Astrocyte (in vitro differentiated cells and primary cell): ENCODE data around the gene DDX55. TPM values are rescaled to one million over a fixed set of nuclear protein-coding genes. Genes with fewer than 3 reads are reported as not detected.

ENCODE experiments used
- DNase-seq: peaks from one replicate; pipeline ENCODE4 v3.0.0-alpha.2; 2010; ENCODE audit warnings: low read depth
- FAIRE-seq: peaks from 2 replicates; lab custom pipeline; 2011; peaks lifted over from hg19 to GRCh38; lab: Jason Lieb, UNC
- H2AFZ ChIP-seq: 2 replicates; pipeline ENCODE4 v1.6.0; 2012; ENCODE audit warnings: low read depth, low read length, inconsistent platforms
- H3K27ac ChIP-seq: 2 replicates; pipeline ENCODE4 v1.5.1; 2011; ENCODE audit warnings: low read depth, low read length, inconsistent platforms
- H3K27me3 ChIP-seq: 2 replicates; pipeline ENCODE4 v1.6.0; 2011; ENCODE audit warnings: low read length, inconsistent platforms; ENCODE audit not compliant: insufficient read depth
- H3K36me3 ChIP-seq: 2 replicates; pipeline ENCODE4 v1.5.1; 2011; ENCODE audit warnings: low read length, inconsistent platforms; ENCODE audit not compliant: insufficient read depth
- H3K4me1 ChIP-seq: 2 replicates; pipeline ENCODE4 v1.5.1; 2011; ENCODE audit warnings: low read length, inconsistent platforms; ENCODE audit not compliant: insufficient read depth
- H3K4me2 ChIP-seq: 2 replicates; pipeline ENCODE4 v1.6.0; 2012; ENCODE audit warnings: low read length, inconsistent platforms
- H3K4me3 ChIP-seq: 2 replicates; pipeline ENCODE4 v1.5.1; 2011; ENCODE audit warnings: low read depth, mild to moderate bottlenecking, low read length, inconsistent platforms; ENCODE audit not compliant: insufficient read depth
- H3K79me2 ChIP-seq: 2 replicates; pipeline ENCODE4 v1.6.0; 2012; ENCODE audit warnings: mild to moderate bottlenecking, low read length, inconsistent platforms; ENCODE audit not compliant: insufficient read depth
- H3K9ac ChIP-seq: 2 replicates; pipeline ENCODE4 v1.6.0; 2012; ENCODE audit warnings: mild to moderate bottlenecking, low read length, inconsistent platforms
- H3K9me3 ChIP-seq: 2 replicates; pipeline ENCODE4 v1.5.1; 2012; ENCODE audit warnings: low read depth, mild to moderate bottlenecking, low read length, inconsistent platforms; ENCODE audit not compliant: insufficient read depth
- H4K20me1 ChIP-seq: 2 replicates; pipeline ENCODE4 v1.6.0; 2012; ENCODE audit warnings: low read length, inconsistent platforms; ENCODE audit not compliant: insufficient read depth
- H3K27ac Mint-ChIP-seq: one replicate; pipeline ENCODE4 v1.8.0; 2021; ENCODE audit warnings: mild to moderate bottlenecking, mixed read lengths; ENCODE audit not compliant: unreplicated experiment
- H3K27me3 Mint-ChIP-seq: one replicate; pipeline ENCODE4 v1.8.0; 2021; ENCODE audit warnings: low read depth, mixed read lengths; ENCODE audit not compliant: unreplicated experiment
- H3K36me3 Mint-ChIP-seq: one replicate; pipeline ENCODE4 v1.8.0; 2021; ENCODE audit warnings: low read depth, mixed read lengths; ENCODE audit not compliant: unreplicated experiment
- H3K4me1 Mint-ChIP-seq: one replicate; pipeline ENCODE4 v1.8.0; 2021; ENCODE audit warnings: low read depth, mixed read lengths; ENCODE audit not compliant: unreplicated experiment
- H3K4me3 Mint-ChIP-seq: one replicate; pipeline ENCODE4 v1.8.0; 2021; ENCODE audit warnings: mild to moderate bottlenecking, moderate library complexity, mixed read lengths; ENCODE audit not compliant: unreplicated experiment
- H3K9me3 Mint-ChIP-seq: one replicate; pipeline ENCODE4 v1.8.0; 2021; ENCODE audit warnings: mild to moderate bottlenecking, mixed read lengths; ENCODE audit not compliant: unreplicated experiment
- CTCF ChIP-seq: IDR thresholded peaks from 2 replicates; pipeline ENCODE4 v1.5.1; 2011; ENCODE audit warnings: low read depth, mild to moderate bottlenecking, inconsistent platforms, low read length, moderate library complexity; ENCODE audit not compliant: insufficient read depth
- EZH2 ChIP-seq: IDR thresholded peaks from 2 replicates; pipeline ENCODE4 v1.6.1; 2012; ENCODE audit warnings: mild to moderate bottlenecking, low read length, inconsistent platforms; ENCODE audit not compliant: insufficient read depth
- total RNA-seq: library from RNA; stranded (reverse); gene quantifications from 2 replicates; pipeline ENCODE4 v1.2.1, GENCODE V29; 2021

The DDX55 gene
- total RNA-seq, 1 donor from 2014 or later = 20.1 TPM

- H3K9ac ChIP-seq = peak within 1 kb of the TSS; percentile 97
- H2AFZ ChIP-seq = peak within 1 kb of the TSS; percentile 83
- H3K9me3 ChIP-seq = no peaks in the 10 kb centered on the region
- Mint-ChIP-seq H3K4me3 (peak within 1 kb of the TSS; percentile 91), H3K36me3 (peaks cover 4% of the 10 kb centered on the region), H3K9me3 (no peaks in the 10 kb centered on the region), H3K27me3 (no peaks in the 10 kb centered on the region), H3K4me1 (peaks cover 6% of the 10 kb centered on the region), H3K27ac (peak within 1 kb of the TSS; percentile 78)
- TF ChIP-seq CTCF (no peak), EZH2 (no peak)
- peaks cover 13% of the 10 kb centered on the region for H3K4me1 ChIP-seq
- H3K36me3 ChIP-seq = peaks cover 24% of the 10 kb centered on the region
- H4K20me1 ChIP-seq = no peaks in the 10 kb centered on the region
- DNase-seq (peak; percentile 92), FAIRE-seq (peak; percentile 45)
- peaks cover 51% of the 10 kb centered on the region for H3K79me2 ChIP-seq
- no peaks in the 10 kb centered on the region for H3K27me3 ChIP-seq
- H3K4me3 ChIP-seq = peak within 1 kb of the TSS; percentile 96
- H3K27ac ChIP-seq = peak within 1 kb of the TSS; percentile 86
- H3K4me2 ChIP-seq = peak within 1 kb of the TSS; percentile 90
Measured at GRCh38 chr12:123633379-123634141, 31.7 kb downstream of the DDX55 start, which contains the start of the genes EIF2B1 and GTF2H3. EIF2B1 (minus strand) TSS chr12:123633686; CDS start chr12:123633557, 129 bp downstream. GTF2H3 (plus strand) TSS chr12:123633829; CDS start chr12:123633860, 31 bp downstream.

GRCh38 chr12:123634142-123634561 lies 32.3 kb downstream of the DDX55 start:
- H3K79me2 ChIP-seq = peaks cover 51% of the 10 kb centered on the region
- H2AFZ ChIP-seq = peak overlapping the region; percentile 83
- TF ChIP-seq EZH2 (no peak), CTCF (no peak)
- H3K9me3 Mint-ChIP-seq = no peaks in the 10 kb centered on the region
- peak overlapping the region; percentile 86 for H3K27ac ChIP-seq
- H3K27ac Mint-ChIP-seq = peak overlapping the region; percentile 78
- H3K27me3 Mint-ChIP-seq = no peaks in the 10 kb centered on the region
- H3K4me1 ChIP-seq = peaks cover 13% of the 10 kb centered on the region
- peak overlapping the region; percentile 90 for H3K4me2 ChIP-seq
- H3K9ac ChIP-seq = peak overlapping the region; percentile 97
- DNase-seq (no peak), FAIRE-seq (no peak)
- H3K36me3 ChIP-seq = peaks cover 18% of the 10 kb centered on the region
- H4K20me1 ChIP-seq = no peaks in the 10 kb centered on the region
- no peaks in the 10 kb centered on the region for H3K9me3 ChIP-seq
- no peaks in the 10 kb centered on the region for H3K27me3 ChIP-seq
- no peaks in the 10 kb centered on the region for H3K36me3 Mint-ChIP-seq
- peak overlapping the region; percentile 96 for H3K4me3 ChIP-seq
- peaks cover 6% of the 10 kb centered on the region for H3K4me1 Mint-ChIP-seq
- H3K4me3 Mint-ChIP-seq = peak overlapping the region; percentile 91

- no peaks in the 10 kb centered on the region for H3K4me1 ChIP-seq
- FAIRE-seq = no peak
- DNase-seq = no peak
- no peak overlapping the region for H3K4me3 Mint-ChIP-seq
- no peak overlapping the region for H3K27ac ChIP-seq
- no peak overlapping the region for H3K4me2 ChIP-seq
- no peaks in the 10 kb centered on the region for H4K20me1 ChIP-seq
- no peaks in the 10 kb centered on the region for H3K27me3 Mint-ChIP-seq
- H3K9ac ChIP-seq = no peak overlapping the region
- no peaks in the 10 kb centered on the region for H3K9me3 ChIP-seq
- no peak overlapping the region for H2AFZ ChIP-seq
- no peaks in the 10 kb centered on the region for H3K9me3 Mint-ChIP-seq
- no peaks in the 10 kb centered on the region for H3K4me1 Mint-ChIP-seq
- H3K27ac Mint-ChIP-seq = no peak overlapping the region
- TF ChIP-seq EZH2 = no peak
- no peak for TF ChIP-seq CTCF
- H3K79me2 ChIP-seq = peaks cover 11% of the 10 kb centered on the region
- H3K4me3 ChIP-seq = no peak overlapping the region
- H3K27me3 ChIP-seq = no peaks in the 10 kb centered on the region
- no peaks in the 10 kb centered on the region for H3K36me3 Mint-ChIP-seq
- peaks cover 18% of the 10 kb centered on the region for H3K36me3 ChIP-seq
Measured at GRCh38 chr12:123643911-123644310, 42.0 kb downstream of the DDX55 start.
